MCF 10A (cell line): ENCODE measurements around the gene A4GNT. TPM values are rescaled to one million over a fixed set of nuclear protein-coding genes. Genes with fewer than 3 reads are reported as not detected.

ENCODE experiments used
- BruUV-seq: library from RNA; stranded (reverse); fragments of 400-500 nt; replicated peaks from 2 replicates; lab custom pipeline; 2021; lab: Mats Ljungman, UMichigan
- CTCF ChIA-PET: fragments of 300-600 bp; sonication (Branson Sonifier 250); formaldehyde crosslinking; extraction: SDS; loops from one replicate; lab custom pipeline; 2021; ENCODE audit warnings: antibody characterized with exemption, inconsistent platforms; lab: Yijun Ruan, JAX
- POLR2A ChIA-PET: fragments of 300-600, 350-650 bp; sonication (Branson Sonifier 250); formaldehyde crosslinking; extraction: SDS; loops from one replicate; lab custom pipeline; 2020; ENCODE audit warnings: antibody characterized with exemption, inconsistent platforms; lab: Yijun Ruan, JAX
- DNase-seq: peaks from one replicate; pipeline ENCODE4 v3.0.0-alpha.2; 2018; ENCODE audit not compliant: unreplicated experiment
- H3K27ac Mint-ChIP-seq: one replicate; pipeline ENCODE4 v1.8.0; 2022; ENCODE audit warnings: mild to moderate bottlenecking, low read depth, mixed read lengths; ENCODE audit not compliant: unreplicated experiment
- H3K27me3 Mint-ChIP-seq: one replicate; pipeline ENCODE4 v1.8.0; 2022; ENCODE audit warnings: mixed read lengths; ENCODE audit not compliant: insufficient read depth, unreplicated experiment
- H3K36me3 Mint-ChIP-seq: one replicate; pipeline ENCODE4 v1.8.0; 2022; ENCODE audit warnings: mild to moderate bottlenecking, moderate library complexity, mixed read lengths; ENCODE audit not compliant: insufficient read depth, unreplicated experiment
- H3K4me1 Mint-ChIP-seq: one replicate; pipeline ENCODE4 v1.8.0; 2022; ENCODE audit warnings: mixed read lengths; ENCODE audit not compliant: insufficient read depth, unreplicated experiment
- H3K4me3 Mint-ChIP-seq: one replicate; pipeline ENCODE4 v1.8.0; 2022; ENCODE audit warnings: mild to moderate bottlenecking, moderate library complexity, mixed read lengths; ENCODE audit not compliant: unreplicated experiment
- H3K9me3 Mint-ChIP-seq: one replicate; pipeline ENCODE4 v1.8.0; 2022; ENCODE audit warnings: mixed read lengths; ENCODE audit not compliant: unreplicated experiment
- CTCF ChIP-seq: fragments of 200-600 bp; IDR thresholded peaks from one replicate; pipeline ENCODE4 v1.8.0; 2022; ENCODE audit warnings: antibody characterized with exemption, mild to moderate bottlenecking; ENCODE audit not compliant: unreplicated experiment
- intact Hi-C: fragments of 100-400 bp; cut with micrococcal nuclease; formaldehyde crosslinking; loops from 2 replicates; pipeline ENCODE4 v1.14.1; 2022
- total RNA-seq: library from RNA; stranded (reverse); gene quantifications from 2 replicates; pipeline ENCODE4 v1.2.3, GENCODE V29; 2022

A4GNT gene
- total RNA-seq, 1 experiment from 2014 or later, result not detected

DNA sequence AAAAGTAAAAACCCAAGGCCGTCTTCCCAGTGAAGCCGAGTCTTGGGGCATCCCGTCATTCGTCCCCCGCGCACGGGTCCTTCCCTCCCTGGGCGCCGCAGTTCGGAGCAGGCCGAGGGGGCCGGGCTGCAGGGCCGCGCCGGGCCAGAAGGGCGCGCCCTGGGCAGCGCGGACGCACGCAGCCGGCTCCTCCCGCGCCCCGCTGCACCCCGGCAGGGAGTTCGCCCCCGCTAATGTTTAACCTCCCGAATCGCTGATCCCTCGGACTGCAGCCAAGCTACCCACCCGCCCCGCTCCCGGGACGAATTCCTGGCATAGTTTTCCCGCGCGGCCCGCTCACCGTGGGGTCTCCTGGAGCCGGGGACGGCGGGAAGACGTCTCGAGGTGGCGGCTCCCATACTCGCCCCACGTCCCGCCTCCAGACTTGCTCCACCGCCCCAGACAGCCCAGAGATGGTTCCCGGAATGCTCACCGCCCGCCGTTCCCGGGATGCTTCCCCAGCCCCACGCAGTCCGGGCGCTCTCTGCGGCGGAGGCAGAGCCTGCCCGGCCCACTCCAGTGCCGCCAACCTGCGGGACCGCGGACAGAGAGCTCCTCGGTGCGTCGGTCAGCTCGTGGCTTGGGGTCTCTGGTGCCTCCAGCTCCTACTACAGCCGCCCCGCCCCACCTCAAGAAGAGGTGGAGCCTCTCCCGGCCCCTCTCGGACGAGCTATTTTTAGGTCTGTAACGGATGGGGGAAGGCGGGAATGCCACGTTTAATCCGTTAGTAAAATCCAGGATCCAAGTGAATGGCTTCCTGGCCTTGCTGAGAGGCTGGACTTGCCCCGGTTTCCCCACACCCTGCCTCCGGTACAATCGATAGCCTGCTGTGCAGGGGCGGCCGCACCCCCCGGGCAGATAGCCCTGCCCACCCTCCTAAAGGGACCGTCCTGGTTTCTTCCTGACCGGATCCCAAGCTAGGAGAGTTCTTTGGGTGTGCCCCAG is 16.9 kb downstream of the A4GNT start, which contains the start of gene DZIP1L:
Gene DZIP1L (minus strand): TSS at position 621 of the 984 bp plus-strand sequence. CDS start 11,637 bp downstream, outside the sequence.
- Mint-ChIP-seq H3K9me3 (no peaks in the 10 kb centered on the region), H3K36me3 (peaks cover 11% of the 10 kb centered on the region), H3K4me1 (peaks cover 29% of the 10 kb centered on the region), H3K4me3 (peak within 1 kb of the TSS; percentile 83), H3K27me3 (no peaks in the 10 kb centered on the region), H3K27ac (peak within 1 kb of the TSS; percentile 98)
- CTCF ChIA-PET, result interaction anchor here (0.6 to 12.5 kb wide), 9 partner anchors 12 to 1555 kb away, joined by 3 to 743 read pairs (median 3); partner anchors contain the start of gene DBR1
- peak; percentile 75 for DNase-seq
- POLR2A ChIA-PET, result interaction anchor here (0.6 to 2.0 kb wide), 12 partner anchors 8 to 182 kb away, joined by 3 to 13 read pairs (median 5); partner anchors contain the start of gene DBR1
- no TSS peak for BruUV-seq
- TF ChIP-seq CTCF, result peak; percentile 44
- intact Hi-C loops, result loop anchor here (2.0 kb wide), 1 partner anchor 36 kb away; no protein-coding TSS in a partner anchor

GRCh38 chr3:138114431-138114918 is 17.7 kb downstream of the A4GNT start:
- H3K9me3 Mint-ChIP-seq, result no peaks in the 10 kb centered on the region
- intact Hi-C loops, result loop anchor here (2.0 kb wide), 1 partner anchor 36 kb away; no protein-coding TSS in a partner anchor
- BruUV-seq, result no TSS peak
- H3K4me1 Mint-ChIP-seq, result peaks cover 29% of the 10 kb centered on the region
- peaks cover 11% of the 10 kb centered on the region for H3K36me3 Mint-ChIP-seq
- H3K27me3 Mint-ChIP-seq, result no peaks in the 10 kb centered on the region
- ChIA-PET CTCF (interaction anchor here (1.3 to 12.5 kb wide), 3 partner anchors 11 to 41 kb away, joined by 3 to 743 read pairs (median 3); no protein-coding TSS in a partner anchor), POLR2A (interaction anchor here (0.6 to 3.6 kb wide), 7 partner anchors 26 to 181 kb away, joined by 3 to 39 read pairs (median 7); no protein-coding TSS in a partner anchor)
- peak; percentile 34 for DNase-seq
- TF ChIP-seq CTCF, result no peak
- H3K4me3 Mint-ChIP-seq, result peak overlapping the region; percentile 83
- H3K27ac Mint-ChIP-seq, result peak overlapping the region; percentile 98

DNA sequence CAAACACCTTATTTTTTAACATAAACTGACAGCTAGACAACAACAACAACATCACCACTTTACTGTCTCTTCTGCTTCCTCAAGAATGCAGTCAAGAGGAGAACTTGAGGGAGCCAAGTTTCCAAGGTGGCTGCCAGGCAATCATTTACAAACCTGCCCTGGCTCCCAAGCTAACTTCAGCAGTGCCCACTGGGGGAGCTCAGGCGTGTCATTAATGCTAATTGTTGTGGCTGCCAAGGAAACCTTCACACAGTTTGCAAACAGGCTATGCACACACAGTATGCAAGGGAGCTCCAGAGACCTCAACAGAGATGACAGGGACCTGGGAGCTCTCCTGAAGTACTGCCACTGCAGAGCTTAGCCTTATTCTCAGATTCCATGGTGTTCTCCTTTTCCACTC is 18.9 kb downstream of the A4GNT start:
- POLR2A ChIA-PET, result interaction anchor here (1.0 to 3.6 kb wide), 4 partner anchors 25 to 62 kb away, joined by 3 to 39 read pairs (median 12); partner anchors contain the start of gene DBR1
- no peak overlapping the region for H3K4me3 Mint-ChIP-seq
- intact Hi-C loops, result no loop called here
- H3K27ac Mint-ChIP-seq, result peak overlapping the region; percentile 98
- H3K27me3 Mint-ChIP-seq, result no peaks in the 10 kb centered on the region
- BruUV-seq, result no TSS peak
- no peaks in the 10 kb centered on the region for H3K9me3 Mint-ChIP-seq
- DNase-seq, result peak; percentile 43
- no peak for TF ChIP-seq CTCF
- CTCF ChIA-PET, result interaction anchor here (0.6 to 12.5 kb wide), 7 partner anchors 11 to 305 kb away, joined by 3 to 743 read pairs (median 3); no protein-coding TSS in a partner anchor
- peaks cover 21% of the 10 kb centered on the region for H3K4me1 Mint-ChIP-seq
- peaks cover 11% of the 10 kb centered on the region for H3K36me3 Mint-ChIP-seq
